ENCODE measurements around the gene PPIL6.
A peak's percentile ranks its signal among the peaks of the same experiment; 100 is the strongest.

PPIL6 gene

GRCh38 chr6:109447087-109447486, 6.7 kb upstream of the PPIL6 start:
- H3K36me3 ChIP-seq, result peaks cover 25 to 90% (median 68%) of the 10 kb centered on the region in 3 donors
- no peaks in the 10 kb centered on the region for H3K9me3 ChIP-seq
- peaks cover 0 to 13% (median 1%) of the 10 kb centered on the region in 4 donors for H3K4me1 ChIP-seq
- no peaks in the 10 kb centered on the region for H3K27me3 ChIP-seq
- no peak overlapping the region for H3K27ac ChIP-seq
- DNase-seq, result no peak
- no peak overlapping the region for H3K4me3 ChIP-seq
- no peak for TF ChIP-seq CTCF (IDR thresholded peaks at IDR 0.05)
- intact Hi-C loops (cut with DNase I; ENCODE audit: low total_unique reads), result no loop called here

GRCh38 chr6:109446541-109446940, 6.1 kb upstream of the PPIL6 start:
- intact Hi-C loops (cut with DNase I; ENCODE audit: low total_unique reads), result no loop called here
- Histone ChIP-seq H3K27ac (no peak overlapping the region), H3K4me1 (peaks cover 0 to 19% (median 6%) of the 10 kb centered on the region in 4 donors), H3K4me3 (no peak overlapping the region), H3K9me3 (no peaks in the 10 kb centered on the region), H3K36me3 (peaks cover 25 to 85% (median 63%) of the 10 kb centered on the region in 3 donors), H3K27me3 (no peaks in the 10 kb centered on the region)
- no peak for TF ChIP-seq CTCF (IDR thresholded peaks at IDR 0.05)
- DNase-seq, result no peak

- DNase-seq, result no peak
- H3K4me3 ChIP-seq, result no peak overlapping the region
- H3K36me3 ChIP-seq, result peaks cover 25 to 82% (median 59%) of the 10 kb centered on the region in 3 donors
- peaks cover 0 to 22% (median 9%) of the 10 kb centered on the region in 4 donors for H3K4me1 ChIP-seq
- intact Hi-C loops (cut with DNase I; ENCODE audit: low total_unique reads), result no loop called here
- no peaks in the 10 kb centered on the region for H3K9me3 ChIP-seq
- no peaks in the 10 kb centered on the region for H3K27me3 ChIP-seq
- H3K27ac ChIP-seq, result no peak overlapping the region
- TF ChIP-seq CTCF (IDR thresholded peaks at IDR 0.05), result no peak
Observed at GRCh38 chr6:109446072-109446471, 5.6 kb upstream of the PPIL6 start.

- H3K9me3 ChIP-seq, result no peaks in the 10 kb centered on the region
- peaks cover 25 to 79% (median 58%) of the 10 kb centered on the region in 3 donors for H3K36me3 ChIP-seq
- intact Hi-C loops (cut with DNase I; ENCODE audit: low total_unique reads), result no loop called here
- DNase-seq, result no peak
- TF ChIP-seq CTCF (IDR thresholded peaks at IDR 0.05), result no peak
- H3K27me3 ChIP-seq, result no peaks in the 10 kb centered on the region
- H3K4me3 ChIP-seq, result no peak overlapping the region
- no peak overlapping the region for H3K27ac ChIP-seq
- H3K4me1 ChIP-seq, result peaks cover 0 to 22% (median 9%) of the 10 kb centered on the region in 4 donors
Observed at GRCh38 chr6:109445382-109445781, 5.0 kb upstream of the PPIL6 start.

- Histone ChIP-seq H3K9me3 (no peaks in the 10 kb centered on the region), H3K4me3 (no peak overlapping the region)
Observed at GRCh38 chr6:109443425-109443950, 3.1 kb upstream of the PPIL6 start.

More at GRCh38 chr6:109443425-109443950, 3.1 kb upstream of the PPIL6 start:
- intact Hi-C loops (cut with DNase I; ENCODE audit: low total_unique reads), result loop anchor here (5.0 kb wide), 1 partner anchor 256 kb away; no protein-coding TSS in a partner anchor
- Histone ChIP-seq H3K27me3 (no peaks in the 10 kb centered on the region), H3K27ac (no peak overlapping the region), H3K36me3 (peaks cover 25 to 60% (median 42%) of the 10 kb centered on the region in 3 donors), H3K4me1 (peaks cover 0 to 22% (median 13%) of the 10 kb centered on the region in 4 donors)
- DNase-seq, result peak in 1 of 2 donors; percentile 64
- no peak for TF ChIP-seq CTCF (IDR thresholded peaks at IDR 0.05)

Measured in tibial artery (tissue), 4 donors.